ENCODE measurements around the gene MYORG.

DNA sequence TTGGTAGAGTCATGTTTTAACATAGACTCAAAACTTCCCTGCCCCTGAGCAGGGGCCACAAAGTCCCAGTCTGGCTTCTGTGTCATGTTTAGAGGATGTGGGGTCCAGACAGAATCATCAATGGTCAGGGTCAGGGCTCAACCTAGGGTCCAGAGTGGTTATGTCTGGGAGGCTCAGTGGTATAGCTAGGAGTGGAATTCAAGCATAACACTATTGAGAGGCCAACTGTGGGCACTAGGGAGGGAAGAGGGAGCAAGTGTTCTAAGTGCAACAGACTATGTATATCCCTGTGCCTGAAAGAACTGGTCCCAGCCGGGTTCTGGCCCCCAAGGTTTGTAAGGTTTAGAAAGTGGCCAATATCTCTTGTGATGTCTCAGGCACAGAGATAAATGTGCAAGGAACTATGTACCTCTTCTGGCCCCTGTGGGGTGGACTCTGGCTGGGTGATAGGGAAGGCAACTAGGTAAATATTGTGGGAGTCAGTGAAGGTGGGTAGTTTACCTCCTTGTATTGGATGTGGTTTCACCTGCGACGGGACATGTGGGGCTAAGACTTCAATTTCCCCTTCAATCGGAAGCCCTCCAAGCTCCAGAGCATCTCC lies 14.0 kb downstream of the MYORG start:
- TF ChIP-seq CTCF (IDR thresholded peaks at IDR 0.05) (no peak), POLR2A (IDR thresholded peaks at IDR 0.05) (no peak), POLR2AphosphoS5 (IDR thresholded peaks at IDR 0.05) (no peak)

All from prostate gland (tissue), 2 donors.